Activated gamma-delta T cell (primary cell): Measurements from ENCODE around the gene THBD.
"Not testable (repeated sequence)": the region's sequence is repeated elsewhere in the genome, so short reads cannot be mapped to it uniquely, and the experiment has no call there.

Experiments
- DNase-seq: peaks from one replicate; lab custom pipeline; 2025; lab: John Stamatoyannopoulos, UW

THBD gene

GRCh38 chr20:23035731-23036130 lies 13.7 kb downstream of the THBD start:
- DNase-seq, result no peak

DNA sequence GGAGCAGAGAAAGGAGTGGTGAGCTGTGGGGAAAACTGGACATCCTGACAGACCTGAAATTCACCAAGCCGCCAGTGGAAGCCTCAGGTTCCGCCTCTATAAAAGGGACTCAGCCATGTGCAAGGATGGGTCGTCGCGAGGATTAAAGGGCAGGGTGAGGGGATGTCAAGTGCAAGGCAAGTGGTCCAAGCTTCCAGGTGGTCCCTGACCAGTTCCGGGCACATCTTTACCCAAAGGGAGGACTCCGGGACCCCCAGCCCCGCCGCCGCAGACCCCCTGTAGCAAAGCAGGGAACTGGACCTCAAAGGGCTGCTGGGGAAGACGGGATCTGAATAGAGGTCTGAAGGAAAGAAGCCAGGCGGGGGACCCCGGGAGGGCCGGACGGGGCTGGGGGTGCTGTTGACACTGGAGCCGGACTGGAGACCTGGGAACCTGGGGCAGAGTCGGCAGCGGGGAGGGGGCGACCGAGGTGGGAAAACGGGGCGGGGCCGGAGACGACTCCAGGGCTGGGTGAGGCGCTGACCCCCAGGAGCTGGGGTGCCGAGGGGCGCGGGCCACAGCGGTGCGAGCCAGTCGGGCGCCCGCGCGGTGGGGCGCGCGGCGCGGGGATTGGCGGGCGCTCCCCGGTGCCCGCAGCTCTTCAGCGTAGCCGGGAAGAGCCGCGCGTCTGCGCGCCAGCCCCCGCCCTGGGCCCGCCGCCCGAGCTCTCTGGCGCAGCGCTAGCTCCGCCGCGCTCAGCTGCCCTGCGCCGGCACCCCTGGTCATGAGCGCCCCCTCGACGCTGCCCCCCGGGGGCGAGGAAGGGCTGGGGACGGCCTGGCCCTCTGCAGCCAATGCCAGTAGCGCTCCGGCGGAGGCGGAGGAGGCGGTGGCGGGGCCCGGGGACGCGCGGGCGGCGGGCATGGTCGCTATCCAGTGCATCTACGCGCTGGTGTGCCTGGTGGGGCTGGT lies 14.5 kb downstream of the THBD start, which contains the start of gene SSTR4:
TSS of gene SSTR4 (plus strand) at position 592 of the 951 bp plus-strand sequence. CDS start at position 764, 172 bp downstream.
- no peak for DNase-seq

DNA sequence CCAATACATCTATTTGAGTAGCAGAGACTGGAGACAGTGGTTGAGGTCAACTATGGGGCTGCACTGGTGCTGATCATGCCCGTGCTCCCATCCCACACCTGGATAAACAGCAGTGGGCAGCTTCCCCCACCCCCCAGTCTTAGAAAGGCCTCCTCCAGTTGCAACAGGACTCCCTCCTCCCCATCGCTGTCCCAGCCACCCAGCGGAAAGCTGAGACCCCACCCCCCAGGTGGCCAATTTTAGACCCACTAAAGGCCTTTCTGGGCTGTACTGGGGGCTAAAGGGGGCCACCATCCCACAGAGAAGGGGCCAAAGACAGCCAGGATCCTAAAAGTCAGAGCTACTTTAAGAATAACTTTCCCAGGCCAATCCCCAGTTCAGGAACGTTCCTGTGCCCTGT lies 15.6 kb downstream of the THBD start:
- no peak for DNase-seq

DNA sequence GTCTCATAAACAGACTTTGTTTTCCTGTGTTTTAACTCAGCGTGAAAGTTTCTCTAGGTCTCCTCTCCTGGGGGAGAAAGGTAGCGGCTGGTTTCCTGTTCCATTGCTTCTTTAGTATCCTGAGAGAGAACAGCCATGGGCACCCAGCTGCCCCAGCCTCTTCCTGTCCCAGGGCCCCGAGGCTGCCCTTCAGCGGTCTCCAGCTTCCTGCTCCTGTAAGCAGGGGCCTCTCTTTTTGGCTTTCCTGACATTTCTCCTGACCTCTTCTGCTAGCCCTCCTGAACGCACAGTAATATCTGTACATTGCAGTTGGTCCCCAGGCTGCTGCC lies 16.8 kb downstream of the THBD start:
- DNase-seq, result no peak

GRCh38 chr20:23032056-23032749 lies 17.3 kb downstream of the THBD start:
- no peak for DNase-seq

DNA sequence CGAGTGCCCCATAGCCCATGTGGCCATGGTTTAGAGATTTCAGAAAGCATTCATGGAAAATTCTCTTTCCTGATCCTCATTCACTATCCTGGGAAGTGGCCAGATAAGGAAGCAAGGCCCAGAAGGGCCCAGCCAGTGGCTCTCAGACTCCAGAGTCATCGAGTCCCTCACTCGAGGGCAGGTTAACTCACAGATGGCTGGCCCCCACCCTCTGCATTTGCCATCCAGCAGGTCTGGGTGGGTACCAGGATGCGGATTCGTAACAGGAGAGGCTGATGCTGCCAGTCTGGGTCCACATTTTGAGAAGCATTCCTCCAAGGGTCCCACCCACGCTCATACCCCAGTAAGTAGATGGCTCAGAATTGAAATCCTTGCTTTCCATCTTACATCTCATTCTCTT lies 18.1 kb downstream of the THBD start:
- DNase-seq, result no peak

DNA sequence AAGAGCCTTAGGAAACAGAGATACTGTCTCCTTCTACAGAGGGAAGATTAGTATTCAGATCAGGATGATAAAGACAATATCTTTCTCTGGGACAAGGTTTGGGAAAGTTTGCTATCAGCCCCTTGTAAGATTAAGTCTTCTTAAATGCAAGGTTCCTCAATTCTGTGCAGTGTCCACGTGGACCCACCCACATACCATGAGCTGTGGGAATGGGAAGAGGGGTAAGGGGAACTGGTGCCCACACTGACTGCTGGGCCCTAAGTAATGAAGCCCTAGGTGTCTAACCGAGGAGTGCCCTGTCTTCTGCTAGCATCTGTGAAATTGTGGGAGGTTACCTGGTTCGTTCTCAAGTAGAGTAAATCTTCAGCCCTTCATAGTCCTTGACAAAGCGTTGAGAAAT lies 20.1 kb downstream of the THBD start:
- DNase-seq, result no peak

- DNase-seq, result no peak
Observed at GRCh38 chr20:23028392-23028791, 21.1 kb downstream of the THBD start.

DNA sequence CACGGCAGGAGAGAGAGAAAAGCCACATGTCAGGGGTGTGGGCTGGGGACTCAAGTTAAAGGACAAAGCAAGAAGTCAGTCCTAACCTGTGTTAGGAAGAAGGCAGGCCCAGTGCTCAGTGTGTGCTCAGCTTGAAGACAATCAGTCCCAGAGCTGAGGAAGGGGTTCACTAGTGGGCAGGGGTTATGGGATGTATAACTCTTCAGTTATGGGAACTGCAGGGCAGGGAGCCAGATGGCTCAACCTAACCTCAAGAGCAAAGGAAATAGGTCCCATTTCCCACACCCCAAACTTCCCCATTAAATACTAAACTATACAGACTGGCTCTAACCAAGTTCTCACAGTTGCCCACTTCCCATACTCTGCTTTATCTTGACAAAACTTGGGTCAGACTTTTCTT lies 21.8 kb downstream of the THBD start:
- DNase-seq, result no peak

DNA sequence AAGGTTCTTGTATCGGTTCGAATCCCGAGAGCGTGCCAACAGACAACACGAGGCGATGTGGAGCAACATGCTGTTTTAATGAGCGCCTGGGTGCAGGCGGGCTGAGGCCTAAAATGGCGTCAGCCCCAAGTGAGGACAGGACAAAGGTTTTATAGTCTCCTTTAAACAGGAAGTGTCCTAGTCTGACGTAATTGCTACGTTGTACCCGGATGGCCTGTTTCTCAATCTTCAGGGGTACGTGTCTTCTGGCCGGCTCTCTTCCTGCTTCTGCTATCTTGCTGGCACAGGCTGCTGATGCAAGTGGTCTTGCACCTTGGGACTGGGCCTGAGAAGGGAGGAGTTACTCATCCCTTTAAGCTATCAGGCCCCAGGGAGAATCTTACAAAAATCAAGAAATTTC lies 24.0 kb downstream of the THBD start:
- DNase-seq, result not testable (repeated sequence)

- no peak for DNase-seq
Observed at GRCh38 chr20:23024701-23025100, 24.8 kb downstream of the THBD start.

DNA sequence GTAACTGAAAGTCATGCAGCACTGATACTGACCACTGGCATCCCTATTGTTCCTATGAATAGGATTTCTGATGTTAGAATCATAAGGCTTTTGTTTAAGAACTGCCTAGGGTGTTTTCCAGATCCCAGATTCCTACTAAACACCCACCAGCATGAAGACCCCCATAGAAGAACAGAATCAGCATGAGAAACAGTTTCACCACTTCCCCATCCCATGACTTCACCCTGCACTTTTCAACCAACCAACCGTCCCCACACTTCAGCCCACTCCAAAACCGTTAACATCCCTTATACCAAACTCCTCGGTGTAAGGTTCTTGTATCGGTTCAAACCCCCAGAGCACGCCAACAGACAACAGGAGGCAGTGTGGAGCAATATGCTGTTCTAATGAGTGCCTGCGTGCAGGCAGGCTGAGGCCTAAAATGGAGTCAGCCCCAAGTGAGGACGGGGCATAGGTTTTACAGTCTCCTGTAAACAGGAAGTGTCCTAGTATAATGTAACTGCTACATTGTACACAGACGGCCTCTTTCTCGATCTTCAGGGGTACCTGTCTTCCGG lies 25.8 kb downstream of the THBD start:
- no peak for DNase-seq

- no peak for DNase-seq
Observed at GRCh38 chr20:23022849-23023248, 26.6 kb downstream of the THBD start.

- DNase-seq, result no peak
Observed at GRCh38 chr20:23021951-23022350, 27.5 kb downstream of the THBD start.

DNA sequence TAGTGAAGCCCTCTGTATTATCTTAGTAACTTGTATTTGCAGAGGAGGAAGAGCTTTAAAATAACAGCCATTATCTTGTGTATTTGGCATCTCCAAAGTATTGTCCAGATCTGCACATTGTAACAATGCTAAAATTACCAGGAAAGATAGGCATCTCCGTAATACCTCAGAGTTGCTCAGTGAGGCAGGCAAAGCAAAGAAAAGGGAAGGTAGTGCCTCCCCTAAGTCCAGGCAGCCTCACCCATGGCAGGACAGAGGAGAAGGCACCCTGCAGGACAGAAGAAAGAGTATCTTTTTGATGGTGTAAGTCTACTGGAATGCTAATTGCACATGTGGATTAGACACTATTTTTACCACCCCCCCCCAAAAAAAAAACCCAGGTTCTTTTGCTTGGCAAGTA lies 27.9 kb downstream of the THBD start:
- no peak for DNase-seq

DNA sequence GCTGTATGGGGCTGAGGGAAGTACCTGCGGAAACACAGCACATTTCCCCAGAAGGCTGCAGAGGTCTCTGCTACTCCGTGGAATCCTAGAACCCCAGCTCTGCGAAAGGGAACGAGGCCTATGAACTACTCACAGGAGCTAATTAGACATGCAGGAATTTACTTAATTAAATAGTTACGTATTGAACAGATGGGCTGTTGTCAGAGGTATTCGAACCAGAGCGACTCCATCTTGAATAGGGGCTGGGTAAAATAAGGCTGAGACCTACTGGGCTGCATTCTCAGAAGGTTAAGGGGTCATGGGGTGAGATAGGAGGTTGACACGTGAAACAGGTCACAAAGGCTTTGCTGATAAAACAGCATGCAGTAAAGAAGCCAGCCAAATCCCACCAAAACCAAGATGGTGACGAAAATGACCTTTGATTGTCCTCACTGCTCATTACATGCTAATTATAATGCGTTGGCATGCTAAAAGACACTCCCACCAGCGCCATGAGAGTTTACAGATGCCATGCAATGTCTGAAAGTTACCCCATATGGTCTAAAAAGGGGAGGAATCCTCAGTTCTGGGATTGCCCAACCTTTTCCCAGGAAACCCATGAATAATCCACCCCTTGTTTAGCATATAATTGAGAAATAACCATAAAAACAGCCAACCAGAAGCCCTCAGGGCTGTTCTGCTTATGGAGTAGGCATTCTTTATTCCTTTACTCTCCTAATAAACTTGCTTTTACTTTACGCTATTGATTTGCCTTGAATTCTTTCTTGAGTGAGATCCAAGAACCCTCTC lies 29.0 kb downstream of the THBD start:
- DNase-seq, result no peak

DNA sequence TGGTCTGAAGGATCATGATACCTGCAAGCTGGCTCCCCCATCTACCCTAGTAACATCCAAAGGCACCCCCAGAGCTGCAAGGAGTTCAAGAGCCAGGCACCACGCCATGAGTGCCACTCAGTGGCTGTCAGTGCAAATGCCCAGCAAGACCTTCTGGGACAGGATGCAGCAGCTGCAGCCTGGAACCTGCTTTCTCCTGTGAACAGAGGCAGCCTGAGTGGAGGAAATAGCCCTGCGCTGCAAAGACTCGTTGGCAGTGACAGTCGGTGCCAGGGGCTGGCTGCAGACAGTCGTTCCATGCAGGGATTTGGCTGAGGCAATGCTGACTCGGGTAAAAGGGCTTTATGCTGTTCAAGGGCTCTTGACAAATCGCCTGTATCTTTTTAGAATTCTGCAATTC lies 30.1 kb downstream of the THBD start:
- DNase-seq, result no peak

DNA sequence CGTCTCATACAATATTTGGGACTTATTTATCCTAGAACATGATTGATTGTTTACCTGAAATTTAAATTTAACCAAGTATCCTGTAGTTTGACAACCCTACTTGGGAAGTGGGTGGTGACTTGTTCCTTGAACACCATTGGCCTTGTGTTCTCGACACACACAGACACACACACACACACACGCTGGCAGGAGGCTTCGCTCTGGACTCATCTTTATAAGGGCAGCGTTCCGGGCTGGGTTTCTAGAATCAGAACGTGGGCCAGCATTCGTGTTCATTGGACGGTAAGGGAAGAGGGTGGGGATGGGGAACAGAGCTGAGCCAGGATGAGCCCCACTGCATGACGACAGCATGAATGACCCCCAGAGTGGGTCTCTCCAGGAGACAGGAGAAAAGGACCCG lies 30.5 kb downstream of the THBD start:
- no peak for DNase-seq

- no peak for DNase-seq
Observed at GRCh38 chr20:23018432-23018831, 31.0 kb downstream of the THBD start.

DNA sequence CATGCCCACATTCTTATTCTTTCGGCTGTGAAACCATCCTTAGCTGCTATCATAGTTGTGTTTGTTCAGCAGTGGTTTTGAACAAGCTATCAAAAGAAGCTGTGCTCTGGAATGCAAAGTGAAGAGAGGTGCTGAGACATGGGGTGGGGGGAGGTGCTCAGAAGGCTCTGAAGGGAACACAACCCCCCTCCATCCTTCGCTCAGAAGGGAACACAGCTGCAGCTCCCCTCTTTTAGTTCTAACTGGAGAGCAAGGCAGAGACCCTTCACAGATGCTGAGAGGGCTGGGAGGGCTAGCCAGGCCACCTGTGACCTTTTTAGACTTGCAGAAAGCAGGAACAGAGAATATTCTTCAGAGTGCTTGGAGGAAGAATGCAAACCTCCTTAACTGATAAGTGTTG lies 32.0 kb downstream of the THBD start:
- DNase-seq, result no peak

- DNase-seq, result no peak
Observed at GRCh38 chr20:23013429-23013828, 36.0 kb downstream of the THBD start.
